Measurements from ENCODE around the gene FANCF.

The FANCF gene

DNA sequence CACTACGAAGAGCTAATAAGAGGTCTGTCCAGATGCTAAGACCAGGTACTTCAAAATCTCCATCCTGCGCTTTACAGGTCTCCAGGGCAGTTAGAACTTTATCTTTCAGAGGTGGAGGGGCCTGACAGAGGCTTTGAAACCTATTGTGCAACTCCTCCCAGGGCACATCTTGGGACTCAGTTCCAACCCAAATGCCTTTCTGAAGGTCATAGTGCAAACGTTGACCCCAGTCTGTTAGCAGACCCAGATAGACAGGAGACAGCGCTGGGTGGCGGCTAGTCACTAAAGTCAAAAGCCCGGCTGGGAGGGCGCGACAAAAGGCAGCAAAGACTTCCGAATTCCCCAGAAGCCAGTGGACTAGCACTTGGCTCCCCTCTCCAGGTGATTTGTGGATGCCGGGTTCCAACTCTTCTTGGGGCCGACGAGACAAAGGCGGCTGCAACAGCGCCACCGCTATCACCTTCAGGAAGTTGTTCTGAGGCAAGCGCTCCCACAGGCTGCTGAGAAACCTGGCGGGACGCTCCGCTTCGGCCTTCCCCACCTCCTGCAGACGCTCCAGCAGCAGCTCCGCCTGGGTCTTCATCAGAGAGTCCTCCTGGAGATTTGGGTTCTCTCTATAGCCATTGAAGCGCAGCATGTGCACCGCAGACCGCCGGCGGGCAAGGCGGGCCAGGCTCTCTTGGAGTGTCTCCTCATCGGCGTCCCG is 728 bp downstream of the FANCF start:
- peak; percentile 69 for DNase-seq (ENCODE audit: low read depth)
- H3K4me3 ChIP-seq (ENCODE audit: low read depth, low read length): peak overlapping the region; percentile 91
- TF ChIP-seq, protein P1, sequence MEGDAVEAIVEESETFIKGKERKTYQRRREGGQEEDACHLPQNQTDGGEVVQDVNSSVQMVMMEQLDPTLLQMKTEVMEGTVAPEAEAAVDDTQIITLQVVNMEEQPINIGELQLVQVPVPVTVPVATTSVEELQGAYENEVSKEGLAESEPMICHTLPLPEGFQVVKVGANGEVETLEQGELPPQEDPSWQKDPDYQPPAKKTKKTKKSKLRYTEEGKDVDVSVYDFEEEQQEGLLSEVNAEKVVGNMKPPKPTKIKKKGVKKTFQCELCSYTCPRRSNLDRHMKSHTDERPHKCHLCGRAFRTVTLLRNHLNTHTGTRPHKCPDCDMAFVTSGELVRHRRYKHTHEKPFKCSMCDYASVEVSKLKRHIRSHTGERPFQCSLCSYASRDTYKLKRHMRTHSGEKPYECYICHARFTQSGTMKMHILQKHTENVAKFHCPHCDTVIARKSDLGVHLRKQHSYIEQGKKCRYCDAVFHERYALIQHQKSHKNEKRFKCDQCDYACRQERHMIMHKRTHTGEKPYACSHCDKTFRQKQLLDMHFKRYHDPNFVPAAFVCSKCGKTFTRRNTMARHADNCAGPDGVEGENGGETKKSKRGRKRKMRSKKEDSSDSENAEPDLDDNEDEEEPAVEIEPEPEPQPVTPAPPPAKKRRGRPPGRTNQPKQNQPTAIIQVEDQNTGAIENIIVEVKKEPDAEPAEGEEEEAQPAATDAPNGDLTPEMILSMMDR (conservative IDR thresholded peaks at IDR 0.05; ENCODE audit: low read depth, low read length): peak; percentile 66

DNA sequence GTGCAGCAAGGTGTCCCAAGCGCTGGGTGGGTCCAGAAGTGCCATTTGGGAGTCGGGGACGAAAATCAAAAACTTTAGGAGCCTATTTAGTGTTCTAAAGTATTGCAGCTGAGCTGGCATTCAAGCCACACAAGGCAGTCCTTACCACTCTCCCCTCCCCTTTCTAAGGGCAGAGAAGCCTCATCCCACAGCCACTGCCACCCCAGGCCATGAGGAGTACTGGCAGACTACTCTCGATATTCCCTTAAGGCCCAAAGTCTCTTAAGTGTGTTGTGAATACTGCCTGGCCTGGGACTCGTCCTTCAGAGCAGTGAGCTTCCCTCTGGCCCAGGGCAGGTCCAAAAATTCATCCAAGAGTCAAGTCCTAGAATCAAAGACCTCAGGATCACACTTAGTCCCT is 7.8 kb downstream of the FANCF start:
- TF ChIP-seq, protein P1 (conservative IDR thresholded peaks at IDR 0.05; ENCODE audit: low read depth, low read length): no peak
- H3K4me3 ChIP-seq (ENCODE audit: low read depth, low read length): no peak overlapping the region
- DNase-seq (ENCODE audit: low read depth): no peak

DNA sequence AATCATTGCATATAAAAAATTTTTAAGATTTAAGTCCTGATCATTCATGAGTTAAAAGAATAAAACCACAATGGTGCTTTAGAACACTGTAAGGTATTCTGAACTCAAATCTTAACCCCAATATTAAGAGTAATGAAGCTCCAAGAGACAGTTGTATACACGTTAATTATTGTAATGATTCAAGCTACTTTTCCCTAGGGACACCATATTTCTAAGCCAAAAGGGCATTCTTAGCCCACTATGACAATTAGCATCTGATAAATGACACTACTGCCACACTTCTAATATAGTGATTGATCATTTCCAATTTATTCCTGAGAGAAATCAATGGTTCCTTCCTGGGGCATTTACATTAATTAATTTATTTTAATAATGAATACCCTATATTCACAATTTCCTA is 21.7 kb downstream of the FANCF start:
- H3K4me3 ChIP-seq (ENCODE audit: low read depth, low read length): no peak overlapping the region
- no peak for DNase-seq (ENCODE audit: low read depth)
- TF ChIP-seq, protein P1 (conservative IDR thresholded peaks at IDR 0.05; ENCODE audit: low read depth, low read length): no peak

DNA sequence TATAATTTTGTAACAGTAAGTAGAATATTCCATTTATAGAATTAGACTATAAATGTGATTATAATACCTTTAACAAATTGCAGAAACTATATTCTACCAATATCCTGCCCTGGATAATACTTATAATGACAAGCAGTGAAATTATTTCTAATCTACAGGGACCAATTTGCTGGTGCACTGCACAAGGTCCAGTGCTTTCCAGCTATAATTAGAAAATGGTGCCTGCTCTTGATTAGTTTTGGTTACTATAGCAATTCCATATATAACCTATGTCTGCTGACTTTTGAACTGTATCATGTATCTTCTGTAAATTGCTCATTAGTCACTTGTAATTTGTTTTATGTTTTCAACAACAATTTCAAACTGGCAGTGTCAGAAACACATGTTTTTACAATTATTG is 23.1 kb downstream of the FANCF start:
- no peak for DNase-seq (ENCODE audit: low read depth)
- H3K4me3 ChIP-seq (ENCODE audit: low read depth, low read length): no peak overlapping the region

DNA sequence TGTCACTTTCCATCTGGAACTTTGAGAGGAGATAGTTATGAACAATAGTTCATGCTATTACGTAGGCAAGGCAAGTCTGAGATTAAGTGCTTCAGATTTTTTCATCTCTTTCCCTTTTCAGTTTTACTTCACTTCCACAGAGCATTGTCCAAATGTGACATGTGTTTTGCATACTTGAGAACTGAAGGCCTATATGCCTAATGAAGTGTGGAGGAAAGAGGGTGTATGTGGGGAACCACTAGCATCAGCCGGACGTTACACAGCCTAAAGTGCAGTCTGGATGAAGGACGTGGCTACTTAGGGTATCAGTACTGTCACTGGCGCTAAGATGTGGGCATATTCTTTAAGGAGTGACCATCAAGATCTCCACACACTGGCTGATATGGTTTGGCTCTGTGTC is 26.2 kb downstream of the FANCF start:
- TF ChIP-seq, protein P1 (conservative IDR thresholded peaks at IDR 0.05; ENCODE audit: low read depth, low read length): no peak
- no peak for DNase-seq (ENCODE audit: low read depth)

More for the DNA sequence above, 23.1 kb downstream of the FANCF start:
- TF ChIP-seq, protein P1 (conservative IDR thresholded peaks at IDR 0.05; ENCODE audit: low read depth, low read length): no peak

DNA sequence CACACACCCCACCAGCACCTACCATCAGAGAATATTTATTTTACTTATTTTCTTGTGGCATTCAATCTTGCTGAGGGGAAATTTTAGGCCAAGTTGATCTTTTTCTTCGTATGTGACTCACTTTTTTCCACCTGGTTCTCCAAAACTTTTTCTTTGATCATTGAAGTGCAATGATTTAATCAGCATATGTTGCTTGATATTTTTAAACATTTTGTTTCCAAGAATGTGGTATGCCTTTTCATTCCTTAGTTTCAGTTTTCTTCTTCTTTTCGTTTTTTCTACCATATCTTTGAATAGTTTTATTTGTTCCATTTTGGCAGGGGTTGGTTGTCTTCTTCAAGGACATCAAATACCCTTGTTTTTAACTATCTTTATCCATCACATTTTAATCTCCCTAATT is 28.6 kb downstream of the FANCF start:
- DNase-seq (ENCODE audit: low read depth): no peak
- TF ChIP-seq, protein P1 (conservative IDR thresholded peaks at IDR 0.05; ENCODE audit: low read depth, low read length): no peak
- no peak overlapping the region for H3K4me3 ChIP-seq (ENCODE audit: low read depth, low read length)

More for the DNA sequence above, 26.2 kb downstream of the FANCF start:
- H3K4me3 ChIP-seq (ENCODE audit: low read depth, low read length): no peak overlapping the region

DNA sequence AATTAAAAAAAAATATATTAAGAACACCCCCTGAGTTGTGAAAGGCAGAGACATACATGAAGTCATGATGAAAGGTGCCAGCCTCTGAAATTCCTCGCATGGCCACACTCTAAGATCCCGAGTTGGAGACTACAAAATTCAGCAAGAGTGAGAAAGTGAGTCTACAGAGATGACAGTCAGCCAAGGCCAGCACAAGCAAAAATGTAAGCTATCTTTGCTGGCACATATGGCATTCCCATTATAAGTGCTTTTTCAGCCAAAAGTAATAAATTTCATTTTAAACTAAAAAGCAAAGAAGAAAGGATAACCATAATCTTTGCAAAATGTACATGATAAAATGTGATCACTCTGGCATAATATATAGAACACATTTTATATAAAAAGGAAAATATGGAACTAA is 40.6 kb downstream of the FANCF start:
- no peak for DNase-seq (ENCODE audit: low read depth)
- TF ChIP-seq, protein P1 (conservative IDR thresholded peaks at IDR 0.05; ENCODE audit: low read depth, low read length): no peak
- H3K4me3 ChIP-seq (ENCODE audit: low read depth, low read length): no peak overlapping the region
